GM12801 (cell line): ENCODE data around the gene LRRK2.

Source experiments
- TF ChIP-seq, protein P1 (sequence below): IDR thresholded peaks from one replicate; pipeline ENCODE4 v1.5.1; 2011; ENCODE audit warnings: control low read depth; ENCODE audit not compliant: insufficient read length; ENCODE audit errors: extremely low read depth

LRRK2 gene

DNA sequence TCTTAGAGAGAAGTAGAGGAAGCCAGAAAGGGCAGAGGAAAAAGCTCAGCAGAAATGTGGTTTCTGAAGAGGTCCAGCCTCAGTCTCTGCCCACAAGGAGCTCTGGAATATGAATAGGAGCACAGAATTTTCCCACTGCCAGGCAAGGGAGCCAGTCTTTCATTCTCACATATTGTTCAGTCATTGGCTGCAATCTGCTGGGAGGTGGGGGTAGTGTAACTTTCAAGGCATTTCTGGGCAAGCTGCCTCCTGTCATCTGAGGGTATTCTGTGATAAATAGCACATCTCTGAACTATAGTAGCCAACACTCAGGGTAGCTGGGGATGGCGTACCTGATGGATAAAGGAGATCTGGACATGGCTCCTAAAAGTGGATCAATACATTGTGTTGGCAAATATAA is 127.2 kb downstream of the LRRK2 start:
- TF ChIP-seq, protein P1, sequence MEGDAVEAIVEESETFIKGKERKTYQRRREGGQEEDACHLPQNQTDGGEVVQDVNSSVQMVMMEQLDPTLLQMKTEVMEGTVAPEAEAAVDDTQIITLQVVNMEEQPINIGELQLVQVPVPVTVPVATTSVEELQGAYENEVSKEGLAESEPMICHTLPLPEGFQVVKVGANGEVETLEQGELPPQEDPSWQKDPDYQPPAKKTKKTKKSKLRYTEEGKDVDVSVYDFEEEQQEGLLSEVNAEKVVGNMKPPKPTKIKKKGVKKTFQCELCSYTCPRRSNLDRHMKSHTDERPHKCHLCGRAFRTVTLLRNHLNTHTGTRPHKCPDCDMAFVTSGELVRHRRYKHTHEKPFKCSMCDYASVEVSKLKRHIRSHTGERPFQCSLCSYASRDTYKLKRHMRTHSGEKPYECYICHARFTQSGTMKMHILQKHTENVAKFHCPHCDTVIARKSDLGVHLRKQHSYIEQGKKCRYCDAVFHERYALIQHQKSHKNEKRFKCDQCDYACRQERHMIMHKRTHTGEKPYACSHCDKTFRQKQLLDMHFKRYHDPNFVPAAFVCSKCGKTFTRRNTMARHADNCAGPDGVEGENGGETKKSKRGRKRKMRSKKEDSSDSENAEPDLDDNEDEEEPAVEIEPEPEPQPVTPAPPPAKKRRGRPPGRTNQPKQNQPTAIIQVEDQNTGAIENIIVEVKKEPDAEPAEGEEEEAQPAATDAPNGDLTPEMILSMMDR = no peak

GRCh38 chr12:40375076-40375475 is 150.3 kb downstream of the LRRK2 start:
- TF ChIP-seq, protein P1 = no peak

DNA sequence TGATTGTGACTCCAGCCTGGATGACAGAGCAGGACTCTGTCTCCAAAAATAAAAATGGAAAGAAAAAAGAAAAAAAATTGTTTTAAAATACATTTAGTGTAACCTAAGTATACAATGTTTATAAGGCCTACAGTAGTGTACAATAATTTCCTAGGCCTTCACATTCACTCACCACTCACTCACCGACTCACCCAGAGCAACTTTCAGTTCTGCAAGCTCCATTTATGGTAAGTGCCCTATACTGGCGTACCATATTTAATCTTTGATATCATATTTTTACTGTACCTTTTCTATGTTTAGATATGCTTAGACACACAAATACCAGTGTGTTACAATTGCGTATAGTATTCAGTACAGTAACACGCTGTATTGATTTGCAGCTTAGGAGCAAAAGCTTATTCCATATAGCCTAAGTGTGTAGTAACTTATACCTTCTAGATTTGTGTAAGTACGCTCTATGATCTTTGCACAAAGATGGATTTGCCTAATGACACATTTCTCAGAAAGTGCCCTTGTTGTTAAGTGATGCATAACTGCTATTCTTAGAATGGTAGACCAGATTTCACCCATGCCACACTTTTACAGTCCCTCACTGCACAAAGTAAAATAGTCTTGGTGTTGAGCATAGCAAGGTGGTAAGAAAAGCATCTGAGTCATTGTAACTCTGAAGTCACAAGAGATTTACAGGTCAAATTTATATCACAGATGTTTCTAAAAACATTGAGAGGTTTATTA is 151.9 kb downstream of the LRRK2 start:
- TF ChIP-seq, protein P1 = no peak

GRCh38 chr12:40378691-40379090 is 153.9 kb downstream of the LRRK2 start:
- TF ChIP-seq, protein P1 = no peak

DNA sequence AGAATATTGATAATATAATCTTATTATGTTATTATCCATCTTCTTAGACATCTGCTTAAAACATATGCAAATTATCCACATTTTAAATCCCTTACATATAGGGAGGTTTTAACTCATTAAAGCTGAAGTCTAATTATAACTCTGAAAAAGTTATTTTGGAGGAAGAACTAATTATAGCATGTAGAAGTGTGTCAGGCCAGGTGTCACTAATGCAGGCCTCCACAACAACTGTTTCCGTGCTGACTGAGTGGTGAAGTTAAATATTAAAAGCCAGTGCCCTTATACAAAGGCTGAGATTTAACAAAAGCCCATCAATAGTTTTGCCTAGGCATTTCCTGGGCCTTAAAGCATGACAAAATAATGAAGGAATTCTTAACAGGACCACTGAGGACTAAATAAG is 157.4 kb downstream of the LRRK2 start:
- TF ChIP-seq, protein P1 = no peak

DNA sequence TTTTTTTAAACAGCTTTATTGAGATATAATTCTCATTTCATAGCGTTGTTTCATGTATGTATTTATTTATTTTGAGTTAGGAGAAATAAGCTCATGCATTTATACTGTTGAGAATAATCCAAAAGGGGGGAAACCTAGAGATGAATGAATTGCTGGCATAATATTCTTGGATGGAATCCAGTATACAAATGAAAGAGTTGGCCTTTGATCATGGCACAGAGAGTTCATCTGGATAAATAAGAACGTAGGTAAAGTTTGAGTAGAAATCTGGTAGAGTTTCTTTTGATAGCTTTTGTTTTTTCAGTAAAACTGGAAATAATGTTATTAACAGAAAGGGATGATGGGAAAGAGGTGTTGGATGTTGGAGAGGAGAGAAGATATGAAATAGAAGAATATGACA is 166.2 kb downstream of the LRRK2 start:
- TF ChIP-seq, protein P1 = no peak

DNA sequence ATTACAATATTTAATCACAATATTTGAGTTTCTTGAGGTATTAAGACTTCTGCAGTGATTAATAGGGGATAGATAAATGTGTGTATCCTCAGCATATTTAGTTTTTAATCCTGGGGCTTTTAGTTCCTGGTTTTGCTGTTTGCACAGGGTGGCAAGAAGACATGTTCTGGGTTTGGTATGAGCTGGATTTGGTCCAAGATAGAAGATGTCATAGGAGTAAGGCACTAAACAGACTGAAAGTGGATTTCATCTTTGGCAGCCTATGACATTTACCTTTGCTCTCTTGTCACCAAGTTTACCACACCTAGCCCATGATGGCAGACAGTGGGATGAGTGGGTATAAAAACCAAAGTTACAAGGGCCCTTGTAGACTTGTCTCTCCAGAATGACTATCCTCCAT is 168.2 kb downstream of the LRRK2 start:
- TF ChIP-seq, protein P1 = no peak

DNA sequence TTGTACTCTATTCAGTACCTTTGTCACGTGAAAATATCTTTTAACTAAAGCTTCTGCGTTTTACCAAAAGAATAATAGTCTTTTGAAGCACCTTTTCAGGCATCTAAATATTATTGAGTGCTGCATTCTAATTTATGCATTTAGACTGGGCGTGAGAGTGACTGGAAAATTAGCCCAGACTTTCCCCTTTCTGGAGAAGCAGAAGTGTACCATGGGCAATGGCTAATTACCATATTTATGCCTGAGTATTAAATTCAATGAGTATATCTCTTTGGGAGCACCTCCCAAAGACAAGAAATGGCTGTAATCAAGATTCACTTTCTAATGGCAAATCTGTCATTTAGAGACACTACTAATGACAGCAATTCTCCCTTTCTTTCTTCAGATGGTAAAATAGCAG is 174.9 kb downstream of the LRRK2 start:
- TF ChIP-seq, protein P1 = no peak
